ENCODE results near the gene DTX3. TPM values are rescaled to one million over a fixed set of nuclear protein-coding genes. Genes with fewer than 3 reads are reported as not detected.
A peak's percentile ranks its signal among the peaks of the same experiment; 100 is the strongest.
"Not testable (repeated sequence)": the region's sequence is repeated elsewhere in the genome, so short reads cannot be mapped to it uniquely, and the experiment has no call there.

The DTX3 gene
- total RNA-seq, 2 donors from 2014 or later, result 4.6 to 12.2 TPM

DNA sequence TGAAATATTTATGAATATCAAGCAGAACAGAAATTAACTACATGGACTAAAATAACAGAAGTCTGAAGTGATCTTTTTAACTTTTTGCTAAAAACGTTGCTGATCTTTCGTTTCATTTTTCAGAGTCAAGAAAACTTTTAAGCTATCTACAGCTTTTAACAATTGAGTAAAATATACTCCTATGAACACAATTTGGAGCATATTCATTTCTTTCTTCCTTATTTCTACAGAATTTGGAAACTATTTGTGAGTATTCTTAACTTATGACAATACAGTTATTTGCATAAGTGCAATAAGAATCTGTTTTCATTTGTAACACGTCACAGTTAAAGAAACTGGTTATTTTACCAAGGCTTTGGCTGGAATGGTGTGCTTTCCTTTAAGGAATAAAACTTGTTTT, 49.4 kb downstream of the DTX3 start:
- intact Hi-C loops (cut with DNase I), result no loop called here
- 57 to 60% methylated on average over 3 of the region's 3 CpGs for WGBS, 2 donors
- no peak overlapping the region for H3K4me3 ChIP-seq
- no peak for DNase-seq
- ATAC-seq, result no peak
- H3K27ac ChIP-seq, result no peak overlapping the region
- H3K27me3 ChIP-seq, result no peaks in the 10 kb centered on the region
- H3K4me1 ChIP-seq, result peaks cover 11% of the 10 kb centered on the region
- TF ChIP-seq, protein P1, sequence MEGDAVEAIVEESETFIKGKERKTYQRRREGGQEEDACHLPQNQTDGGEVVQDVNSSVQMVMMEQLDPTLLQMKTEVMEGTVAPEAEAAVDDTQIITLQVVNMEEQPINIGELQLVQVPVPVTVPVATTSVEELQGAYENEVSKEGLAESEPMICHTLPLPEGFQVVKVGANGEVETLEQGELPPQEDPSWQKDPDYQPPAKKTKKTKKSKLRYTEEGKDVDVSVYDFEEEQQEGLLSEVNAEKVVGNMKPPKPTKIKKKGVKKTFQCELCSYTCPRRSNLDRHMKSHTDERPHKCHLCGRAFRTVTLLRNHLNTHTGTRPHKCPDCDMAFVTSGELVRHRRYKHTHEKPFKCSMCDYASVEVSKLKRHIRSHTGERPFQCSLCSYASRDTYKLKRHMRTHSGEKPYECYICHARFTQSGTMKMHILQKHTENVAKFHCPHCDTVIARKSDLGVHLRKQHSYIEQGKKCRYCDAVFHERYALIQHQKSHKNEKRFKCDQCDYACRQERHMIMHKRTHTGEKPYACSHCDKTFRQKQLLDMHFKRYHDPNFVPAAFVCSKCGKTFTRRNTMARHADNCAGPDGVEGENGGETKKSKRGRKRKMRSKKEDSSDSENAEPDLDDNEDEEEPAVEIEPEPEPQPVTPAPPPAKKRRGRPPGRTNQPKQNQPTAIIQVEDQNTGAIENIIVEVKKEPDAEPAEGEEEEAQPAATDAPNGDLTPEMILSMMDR (IDR thresholded peaks at IDR 0.05), result no peak
- no peak for TF ChIP-seq POLR2A (IDR thresholded peaks at IDR 0.05)
- no peaks in the 10 kb centered on the region for H3K36me3 ChIP-seq (replicated peaks in 1 of 2; ENCODE audit: insufficient read depth in 1 of 2, low read depth in 2 of 2)
- H3K9me3 ChIP-seq, result no peaks in the 10 kb centered on the region

DNA sequence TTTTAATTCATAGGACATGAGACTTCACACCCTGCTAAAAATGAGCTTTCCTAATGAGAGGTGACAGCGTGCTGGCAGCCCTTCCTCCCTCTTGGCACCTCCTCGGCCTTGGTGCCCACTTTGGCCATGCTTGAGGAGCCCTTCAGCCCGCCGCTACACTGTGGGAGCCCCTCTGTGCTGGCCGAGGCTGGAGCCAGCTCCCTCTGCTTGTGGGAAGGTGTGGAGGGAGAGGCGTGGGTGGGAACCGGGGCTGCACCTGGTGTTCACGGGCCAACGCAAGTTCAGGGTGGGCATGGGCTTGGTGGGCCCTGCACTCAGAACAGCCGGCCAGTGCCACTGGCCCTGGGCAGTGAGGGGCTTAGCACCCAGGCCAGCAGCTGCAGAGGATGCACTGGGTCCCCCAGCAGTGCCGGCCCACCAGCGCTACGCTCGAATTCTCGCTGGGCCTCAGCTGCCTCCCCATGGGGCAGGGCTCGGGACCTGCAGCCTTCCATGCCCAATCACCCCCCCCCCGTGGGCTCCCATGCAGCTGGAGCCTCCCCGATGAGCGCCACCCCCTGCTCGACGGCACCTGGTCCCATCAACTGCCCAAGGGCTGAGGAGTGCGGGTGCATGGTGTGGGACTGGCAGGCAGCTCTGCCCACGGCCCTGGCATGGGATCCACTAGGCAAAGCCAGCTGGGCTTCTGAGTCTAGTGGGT, 51.1 kb downstream of the DTX3 start:
- DNase-seq (no peak), ATAC-seq (no peak)
- Histone ChIP-seq H3K36me3 (replicated peaks in 1 of 2; ENCODE audit: insufficient read depth in 1 of 2, low read depth in 2 of 2) (no peaks in the 10 kb centered on the region), H3K9me3 (no peaks in the 10 kb centered on the region), H3K27me3 (no peaks in the 10 kb centered on the region), H3K4me1 (peaks cover 11% of the 10 kb centered on the region), H3K27ac (no peak overlapping the region), H3K4me3 (no peak overlapping the region)
- WGBS, 2 donors, result 76 to 82% methylated on average over 7 to 17 of the region's 23 CpGs
- intact Hi-C loops (cut with DNase I), result no loop called here
- TF ChIP-seq POLR2A (IDR thresholded peaks at IDR 0.05), result no peak
- TF ChIP-seq, protein P1 (IDR thresholded peaks at IDR 0.05), result no peak

DNA sequence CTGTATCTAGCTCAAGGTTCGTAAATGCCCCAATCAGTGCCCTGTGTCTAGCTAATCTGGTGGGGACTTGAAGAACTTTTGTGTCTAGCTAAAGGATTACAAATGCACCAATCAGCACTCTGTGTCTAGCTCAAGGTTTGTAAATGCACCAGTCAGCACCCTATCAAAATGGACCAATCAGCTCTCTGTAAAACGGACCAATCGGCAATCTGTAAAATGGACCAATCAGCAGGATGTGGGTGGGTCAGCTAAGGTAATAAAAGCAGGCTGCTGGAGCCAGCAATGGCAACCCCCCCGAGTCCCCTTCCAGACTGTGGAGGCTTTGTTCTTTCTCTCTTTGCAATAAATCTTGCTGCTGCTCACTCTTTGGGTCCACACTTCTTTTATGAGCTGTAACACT, 51.8 kb downstream of the DTX3 start:
- H3K36me3 ChIP-seq (replicated peaks in 1 of 2; ENCODE audit: insufficient read depth in 1 of 2, low read depth in 2 of 2); H3K27ac ChIP-seq; intact Hi-C loops (cut with DNase I); ATAC-seq; H3K27me3 ChIP-seq; H3K4me3 ChIP-seq; H3K9me3 ChIP-seq; DNase-seq: not testable (repeated sequence)
- whole genome bisulfite sequencing, 2 donors, result 75 to 78% methylated on average over 2 to 4 of the region's 4 CpGs
- peaks cover 11% of the 10 kb centered on the region for H3K4me1 ChIP-seq

DNA sequence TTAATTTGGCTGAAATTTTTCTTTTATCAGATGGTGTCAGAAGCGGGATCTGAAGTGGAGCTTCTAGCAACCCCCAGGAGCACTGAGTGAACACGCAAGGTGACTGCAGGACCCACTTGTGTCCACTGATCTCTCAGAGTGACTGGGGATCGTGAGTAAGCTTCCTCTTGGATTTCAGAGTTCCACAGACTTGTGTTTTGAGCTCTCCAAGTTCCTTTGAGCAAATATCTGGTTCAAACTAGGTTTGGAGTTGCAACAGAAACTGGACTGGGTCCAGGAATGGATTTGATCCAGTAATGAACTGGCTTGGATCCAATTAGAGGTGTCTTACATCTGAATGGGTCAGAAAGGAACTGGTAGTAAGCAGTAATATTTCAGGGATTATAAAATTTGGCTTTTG, 53.1 kb downstream of the DTX3 start:
- Histone ChIP-seq H3K4me3 (no peak overlapping the region), H3K4me1 (peaks cover 11% of the 10 kb centered on the region), H3K27ac (peak overlapping the region; percentile 3 to 54 (median 26)), H3K36me3 (replicated peaks in 1 of 2; ENCODE audit: insufficient read depth in 1 of 2, low read depth in 2 of 2) (no peaks in the 10 kb centered on the region), H3K27me3 (no peaks in the 10 kb centered on the region), H3K9me3 (no peaks in the 10 kb centered on the region)
- peak; percentile 65 to 79 (median 73) for DNase-seq
- 20 to 28% methylated on average over 3 of the region's 3 CpGs for WGBS, 2 donors
- no peak for TF ChIP-seq POLR2A (IDR thresholded peaks at IDR 0.05)
- TF ChIP-seq, protein P1 (IDR thresholded peaks at IDR 0.05), result peak in 3 of 7 experiments; percentile 13 to 23 (median 19)
- intact Hi-C loops (cut with DNase I), result no loop called here
- peak; percentile 88 for ATAC-seq

DNA sequence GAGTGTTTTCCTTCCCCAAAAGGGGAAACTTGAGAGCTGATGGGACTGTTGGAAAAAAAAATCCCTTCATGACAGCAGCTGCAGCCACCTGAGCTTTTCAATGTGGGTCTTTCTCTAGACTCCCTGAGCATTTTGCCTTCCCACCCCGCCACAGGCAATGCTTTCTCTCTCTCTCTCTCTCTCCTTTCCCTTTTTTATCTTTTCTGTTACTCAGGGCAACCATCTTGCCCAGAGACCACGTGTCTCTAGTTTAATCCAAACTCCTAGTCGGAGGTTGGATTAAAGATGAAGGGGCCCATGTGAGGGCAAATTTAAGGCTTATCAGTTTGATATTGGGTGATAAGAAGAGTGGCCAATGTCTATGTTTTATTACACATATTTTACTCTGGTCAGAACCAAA, 54.3 kb downstream of the DTX3 start:
- Histone ChIP-seq H3K4me3 (no peak overlapping the region), H3K9me3 (no peaks in the 10 kb centered on the region), H3K4me1 (peaks cover 11% of the 10 kb centered on the region), H3K27ac (no peak overlapping the region), H3K36me3 (replicated peaks in 1 of 2; ENCODE audit: insufficient read depth in 1 of 2, low read depth in 2 of 2) (no peaks in the 10 kb centered on the region), H3K27me3 (no peaks in the 10 kb centered on the region)
- intact Hi-C loops (cut with DNase I), result no loop called here
- ATAC-seq (no peak), DNase-seq (no peak)
- TF ChIP-seq POLR2A (IDR thresholded peaks at IDR 0.05), result no peak
- TF ChIP-seq, protein P1 (IDR thresholded peaks at IDR 0.05), result no peak
- 55 to 60% methylated on average over 3 of the region's 3 CpGs for WGBS, 2 donors

Other genes starting within 250 kb of the DTX3 start
- gene R3HDM2, start 173.8 kb upstream of the DTX3 start, total RNA-seq, result 10 to 100 TPM; 16.1 to 41.9 TPM
- gene INHBC, start 170.0 kb upstream of the DTX3 start, total RNA-seq, result not detected
- gene INHBE, start 149.5 kb upstream of the DTX3 start, total RNA-seq, result not detected
- 1 to 10 TPM in 1 of 2 donors, not detected in 1; 1.0 TPM for gene GLI1, start 145.0 kb upstream of the DTX3 start, total RNA-seq
- 10 to 100 TPM in 1 of 2 donors, not detected in 1; 18.9 TPM for gene ARHGAP9, start 125.0 kb upstream of the DTX3 start, total RNA-seq
- gene MARS1, start 116.8 kb upstream of the DTX3 start, total RNA-seq, result 100 to 1,000 TPM in 1 of 2 donors, 10 to 100 TPM in 1; 61.7 to 103 TPM
- 10 to 100 TPM in 1 of 2 donors, 1 to 10 TPM in 1; 7.3 to 12.7 TPM for gene DDIT3, start 84.3 kb upstream of the DTX3 start, total RNA-seq
- 10 to 100 TPM; 22.7 to 30.6 TPM for gene MBD6, start 82.0 kb upstream of the DTX3 start, total RNA-seq
- gene DCTN2, start 57.6 kb upstream of the DTX3 start, total RNA-seq, result 10 to 100 TPM; 80.1 to 89.2 TPM
- 1 to 10 TPM in 1 of 2 donors, under 1 TPM in 1; 0.33 to 1.3 TPM for gene KIF5A, start 54.8 kb upstream of the DTX3 start, total RNA-seq
- 10 to 100 TPM; 12.2 to 48.0 TPM for gene PIP4K2C, start 13.6 kb upstream of the DTX3 start, total RNA-seq
- gene ARHGEF25, start 6.6 kb downstream of the DTX3 start, total RNA-seq, result 10 to 100 TPM; 10.1 to 10.9 TPM
- under 1 TPM in 1 of 2 donors, not detected in 1; 0.78 TPM for gene B4GALNT1, start 28.4 kb downstream of the DTX3 start, total RNA-seq
- 100 to 1,000 TPM; 167 to 213 TPM for gene OS9, start 89.3 kb downstream of the DTX3 start, total RNA-seq
- 1 to 10 TPM in 1 of 2 donors, under 1 TPM in 1; 0.33 to 1.0 TPM for gene AGAP2, start 133.9 kb downstream of the DTX3 start, total RNA-seq
- gene TSPAN31, start 140.2 kb downstream of the DTX3 start, total RNA-seq, result 10 to 100 TPM; 33.7 to 36.9 TPM
- gene CDK4, start 147.5 kb downstream of the DTX3 start, total RNA-seq, result 10 to 100 TPM; 27.0 to 81.2 TPM
- 1 to 10 TPM; 5.2 to 9.9 TPM for gene MARCHF9, start 150.3 kb downstream of the DTX3 start, total RNA-seq
- 1 to 10 TPM; 2.6 to 3.6 TPM for gene CYP27B1, start 162.3 kb downstream of the DTX3 start, total RNA-seq
- 10 to 100 TPM; 16.1 to 23.1 TPM for gene METTL1, start 167.3 kb downstream of the DTX3 start, total RNA-seq
- 10 to 100 TPM; 11.2 to 15.0 TPM for gene EEF1AKMT3, start 167.8 kb downstream of the DTX3 start, total RNA-seq
- 10 to 100 TPM in 1 of 2 donors, 1 to 10 TPM in 1; 9.2 to 18.4 TPM for gene TSFM, start 178.0 kb downstream of the DTX3 start, total RNA-seq
- gene AVIL, start 213.9 kb downstream of the DTX3 start, total RNA-seq, result 10 to 100 TPM in 1 of 2 donors, 1 to 10 TPM in 1; 2.0 to 14.8 TPM
- 100 to 1,000 TPM in 1 of 2 donors, 10 to 100 TPM in 1; 82.1 to 125 TPM for gene CTDSP2, start 241.9 kb downstream of the DTX3 start, total RNA-seq

Data from body of pancreas (tissue), 4 donors.